Testis (tissue), 2 donors: ENCODE measurements around the gene SAP130.

Experiments
- CTCF ChIP-seq, 3 experiments: fragments of 450-650 bp in 2 of 3; fragments of 200-600 bp in 1 of 3; sonication (generic) in 1 of 3; IDR thresholded peaks; one replicate each; pipeline ENCODE4 v1.5.1; 2016 to 2019; ENCODE audit warnings: antibody characterized with exemption in 3 of 3, mild to moderate bottlenecking in 2 of 3, moderate library complexity in 1 of 3
- POLR2A ChIP-seq: fragments of 450-650 bp; IDR thresholded peaks from one replicate; pipeline ENCODE4 v1.6.1; 2017; ENCODE audit warnings: antibody characterized with exemption, mild to moderate bottlenecking, moderate library complexity

DNA sequence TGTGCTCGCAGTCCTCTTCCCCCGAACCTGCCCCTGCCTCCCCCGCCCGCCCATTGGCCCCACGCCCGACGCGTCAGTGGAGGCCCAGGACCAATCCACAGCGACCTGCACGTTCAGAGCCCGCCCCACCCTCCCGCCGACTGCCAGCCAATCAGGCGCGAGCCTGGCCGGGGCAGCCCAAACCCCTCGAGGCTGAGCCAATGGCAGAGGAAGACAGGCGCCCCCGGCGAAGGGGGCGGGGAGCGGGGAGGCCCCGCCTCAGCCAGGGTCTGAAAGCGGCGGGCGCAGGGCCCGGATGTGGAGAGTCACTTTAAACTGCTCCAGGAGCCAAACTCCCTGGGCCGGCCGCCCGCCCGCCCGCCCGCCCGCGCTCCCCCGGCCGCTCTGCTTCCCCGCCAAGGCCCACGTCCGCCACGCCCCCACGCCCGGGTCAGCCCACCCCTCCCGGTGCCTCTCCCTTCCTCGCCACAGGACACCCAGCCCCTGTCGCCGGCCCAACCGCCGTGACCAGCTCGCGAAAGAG lies 520 bp downstream of the SAP130 start:
- TF ChIP-seq CTCF (IDR thresholded peaks at IDR 0.05), result no peak
- TF ChIP-seq POLR2A, result no peak
